Keratinocyte (primary cell): ENCODE data around the gene ADAMTSL1. TPM values are rescaled to one million over a fixed set of nuclear protein-coding genes. Genes with fewer than 3 reads are reported as not detected.

Experiments
- DNase-seq: peaks from one replicate; pipeline ENCODE4 v3.0.0-alpha.2; 2011; ENCODE audit warnings: low read depth, missing footprints, low spot score
- FAIRE-seq: peaks from 2 replicates; lab custom pipeline; 2011; peaks lifted over from hg19 to GRCh38; lab: Jason Lieb, UNC
- H2AFZ ChIP-seq: 2 replicates; pipeline ENCODE4 v1.6.0; 2012; ENCODE audit warnings: low read length, control low read depth, inconsistent platforms; ENCODE audit not compliant: control insufficient read depth
- H3K27ac ChIP-seq: 2 replicates; pipeline ENCODE4 v1.5.1; 2011; ENCODE audit warnings: low read length; ENCODE audit not compliant: control insufficient read depth, insufficient read depth
- H3K27me3 ChIP-seq: 3 replicates; pipeline ENCODE4 v1.6.0; 2011; ENCODE audit warnings: low read length; ENCODE audit not compliant: control insufficient read depth, insufficient read depth; ENCODE audit errors: extremely low read depth
- H3K36me3 ChIP-seq, 2 experiments: 2 replicates in 1 of 2; 3 replicates in 1 of 2; pipeline ENCODE4 v1.5.1; 2011; ENCODE audit warnings: low read length in 2 of 2, mild to moderate bottlenecking in 1 of 2; ENCODE audit not compliant: control insufficient read depth in 2 of 2, insufficient read depth in 2 of 2; ENCODE audit errors: extremely low read depth in 1 of 2
- H3K4me1 ChIP-seq: 3 replicates; pipeline ENCODE4 v1.5.1; 2011; ENCODE audit warnings: low read length; ENCODE audit not compliant: control insufficient read depth, insufficient read depth; ENCODE audit errors: extremely low read depth
- H3K4me2 ChIP-seq: 3 replicates; pipeline ENCODE4 v1.6.0; 2011; ENCODE audit warnings: low read depth, low read length; ENCODE audit not compliant: control insufficient read depth, insufficient read depth; ENCODE audit errors: extremely low read depth
- H3K4me3 ChIP-seq, 3 experiments: fragments of 200-600 bp in 1 of 3; sonication (generic) in 1 of 3; 2 replicates in 2 of 3; 3 replicates in 1 of 3; pipeline ENCODE4 v1.5.1; 2011 to 2016; ENCODE audit warnings: low read length in 3 of 3, mild to moderate bottlenecking in 3 of 3, control low read depth in 2 of 3, inconsistent platforms in 1 of 3, low read depth in 1 of 3, mixed read lengths in 1 of 3, mixed run types in 1 of 3, moderate library complexity in 1 of 3; ENCODE audit not compliant: control insufficient read depth in 2 of 3, insufficient read depth in 2 of 3; ENCODE audit errors: extremely low read depth in 1 of 3
- H3K79me2 ChIP-seq: 2 replicates; pipeline ENCODE4 v1.6.0; 2012; ENCODE audit warnings: low read length; ENCODE audit not compliant: control insufficient read depth, insufficient read depth
- H3K9ac ChIP-seq: 3 replicates; pipeline ENCODE4 v1.6.0; 2011; ENCODE audit warnings: low read length; ENCODE audit not compliant: control insufficient read depth, insufficient read depth; ENCODE audit errors: extremely low read depth
- H3K9me1 ChIP-seq: 3 replicates; pipeline ENCODE4 v1.6.0; 2011; ENCODE audit warnings: low read length; ENCODE audit not compliant: control insufficient read depth, insufficient read depth; ENCODE audit errors: extremely low read depth
- H3K9me3 ChIP-seq: 2 replicates; pipeline ENCODE4 v1.5.1; 2012; ENCODE audit warnings: low read depth, low read length; ENCODE audit not compliant: control insufficient read depth
- H4K20me1 ChIP-seq: 3 replicates; pipeline ENCODE4 v1.6.0; 2011; ENCODE audit warnings: low read length; ENCODE audit not compliant: control insufficient read depth, insufficient read depth; ENCODE audit errors: extremely low read depth
- CTCF ChIP-seq, 3 experiments: IDR thresholded peaks in 1 of 3; conservative IDR thresholded peaks in 1 of 3; optimal IDR thresholded peaks in 1 of 3; 2 replicates in 2 of 3; 3 replicates in 1 of 3; pipeline versions ENCODE3 to v1.5.1; 2011; ENCODE audit warnings: low read length in 3 of 3, mild to moderate bottlenecking in 3 of 3, moderate library complexity in 2 of 3, control low read depth in 1 of 3, inconsistent platforms in 1 of 3; ENCODE audit not compliant: insufficient read depth in 2 of 3; ENCODE audit errors: extremely low read depth in 1 of 3
- EZH2 ChIP-seq: IDR thresholded peaks from one replicate; pipeline ENCODE4 v1.6.1; 2012; ENCODE audit warnings: inconsistent platforms, mild to moderate bottlenecking, low read length, moderate library complexity
- dilution Hi-C: fragments of 300-500 bp; cut with MboI; formaldehyde crosslinking; loops from one replicate; pipeline ENCODE4 v1.7.0; 2020; ENCODE audit warnings: low sequenced_read_pairs; ENCODE audit not compliant: extremely low pct_ligation_motif_present
- polyA plus RNA-seq, 5 experiments: library from polyadenylated mRNA; depleted of rRNA in 3 of 5; stranded (reverse) in 3 of 5; stranded (forward) in 1 of 5; unstranded in 1 of 5; fragments of >200 nt; gene quantifications; 1 replicate in 1 of 5; 2 replicates in 3 of 5; 3 replicates in 1 of 5; pipeline versions ENCODE4 v1.2.1 to v1.2.3, GENCODE V29; 2011 to 2012; ENCODE audit warnings: missing spikeins in 2 of 5, low read depth in 1 of 5, low replicate concordance in 1 of 5

Gene ADAMTSL1
- polyA plus RNA-seq, 1 donor (not counting 4 experiments of a cell fraction or from before 2014, with no cell fraction given) = 1.1 TPM

- Histone ChIP-seq H4K20me1 (no peaks in the 10 kb centered on the region), H3K9me3 (no peaks in the 10 kb centered on the region), H3K4me3 (no peak overlapping the region), H3K36me3 (no peaks in the 10 kb centered on the region), H2AFZ (no peak overlapping the region), H3K79me2 (no peaks in the 10 kb centered on the region), H3K27ac (no peak overlapping the region), H3K9ac (no peak overlapping the region), H3K4me1 (no peaks in the 10 kb centered on the region), H3K27me3 (no peaks in the 10 kb centered on the region), H3K9me1 (no peaks in the 10 kb centered on the region), H3K4me2 (no peak overlapping the region)
- TF ChIP-seq EZH2 (no peak), CTCF (optimal IDR thresholded peaks at IDR 0.05 in 1 of 3, IDR thresholded peaks at IDR 0.05 in 1 of 3, conservative IDR thresholded peaks at IDR 0.05 in 1 of 3; ENCODE audit: extremely low read depth in 1 of 3, insufficient read depth in 2 of 3, low read length in 3 of 3) (no peak)
- dilution Hi-C loops = no loop called here
- FAIRE-seq = no peak
- no peak for DNase-seq
Measured at GRCh38 chr9:18501949-18502348, 28.0 kb downstream of the ADAMTSL1 start.

GRCh38 chr9:18502546-18502945 lies 28.6 kb downstream of the ADAMTSL1 start:
- H3K4me2 ChIP-seq = no peak overlapping the region
- H3K4me1 ChIP-seq = no peaks in the 10 kb centered on the region
- H4K20me1 ChIP-seq = no peaks in the 10 kb centered on the region
- no peak overlapping the region for H2AFZ ChIP-seq
- H3K27ac ChIP-seq = no peak overlapping the region
- H3K36me3 ChIP-seq = no peaks in the 10 kb centered on the region
- H3K9ac ChIP-seq = no peak overlapping the region
- FAIRE-seq = no peak
- H3K9me3 ChIP-seq = no peaks in the 10 kb centered on the region
- H3K4me3 ChIP-seq = no peak overlapping the region
- no peaks in the 10 kb centered on the region for H3K9me1 ChIP-seq
- dilution Hi-C loops = no loop called here
- no peak for DNase-seq
- H3K27me3 ChIP-seq = no peaks in the 10 kb centered on the region
- H3K79me2 ChIP-seq = no peaks in the 10 kb centered on the region
- TF ChIP-seq EZH2 (no peak), CTCF (optimal IDR thresholded peaks at IDR 0.05 in 1 of 3, IDR thresholded peaks at IDR 0.05 in 1 of 3, conservative IDR thresholded peaks at IDR 0.05 in 1 of 3; ENCODE audit: extremely low read depth in 1 of 3, insufficient read depth in 2 of 3, low read length in 3 of 3) (no peak)
